ENCODE results near the gene WDR19. TPM values are rescaled to one million over a fixed set of nuclear protein-coding genes. Genes with fewer than 3 reads are reported as not detected.

Gene WDR19
- total RNA-seq, 2 experiments from 2014 or later: 14.5 to 16.7 TPM

- ATAC-seq (ENCODE audit: poor library complexity) (no peak), DNase-seq (no peak)
- no peaks in the 10 kb centered on the region for H3K27me3 Mint-ChIP-seq
- POLR2A ChIA-PET: interaction anchor here (0.9 to 1.0 kb wide), 2 partner anchors 10 kb away, joined by 3 read pairs; no protein-coding TSS in a partner anchor
- peaks cover 89% of the 10 kb centered on the region for H3K36me3 ChIP-seq (ENCODE audit: insufficient read depth, low read length)
- no peaks in the 10 kb centered on the region for H3K4me1 Mint-ChIP-seq (ENCODE audit: low read depth)
- H3K27ac Mint-ChIP-seq: no peak overlapping the region
- H3K27me3 ChIP-seq (ENCODE audit: control insufficient read depth in 1 of 2, insufficient read depth in 2 of 2, low read length in 2 of 2): no peaks in the 10 kb centered on the region
- H3K9me3 ChIP-seq (ENCODE audit: control insufficient read depth in 1 of 2, insufficient read depth in 1 of 2, low read length in 2 of 2): no peaks in the 10 kb centered on the region
- H3K27ac ChIP-seq (ENCODE audit: low read depth in 1 of 2, low read length in 2 of 2): no peak overlapping the region
- H3K36me3 Mint-ChIP-seq (ENCODE audit: low read depth): peaks cover 30% of the 10 kb centered on the region
- intact Hi-C loops (cut with DNase I, micrococcal nuclease): no loop called here
- H3K9me3 Mint-ChIP-seq: no peaks in the 10 kb centered on the region
- H3K4me3 ChIP-seq (ENCODE audit: low read length): no peak overlapping the region
- H3K4me1 ChIP-seq (ENCODE audit: insufficient read depth, low read length): no peaks in the 10 kb centered on the region
- CTCF ChIA-PET: no interaction called here
- H3K4me3 Mint-ChIP-seq: no peak overlapping the region
- no peak for TF ChIP-seq CTCF (IDR thresholded peaks at IDR 0.05)
Measured at GRCh38 chr4:39312816-39313215, 130.5 kb downstream of the WDR19 start.

- peaks cover 50% of the 10 kb centered on the region for H3K36me3 Mint-ChIP-seq (ENCODE audit: low read depth)
- H3K27ac Mint-ChIP-seq: no peak overlapping the region
- H3K36me3 ChIP-seq (ENCODE audit: insufficient read depth, low read length): peaks cover 65% of the 10 kb centered on the region
- no peak overlapping the region for H3K27ac ChIP-seq (ENCODE audit: low read depth in 1 of 2, low read length in 2 of 2)
- intact Hi-C loops (cut with DNase I, micrococcal nuclease): no loop called here
- no peaks in the 10 kb centered on the region for H3K27me3 Mint-ChIP-seq
- ChIA-PET POLR2A (no interaction called here), CTCF (no interaction called here)
- H3K9me3 Mint-ChIP-seq: no peaks in the 10 kb centered on the region
- ATAC-seq (ENCODE audit: poor library complexity): no peak
- H3K9me3 ChIP-seq (ENCODE audit: control insufficient read depth in 1 of 2, insufficient read depth in 1 of 2, low read length in 2 of 2): no peaks in the 10 kb centered on the region
- no peak for TF ChIP-seq CTCF (IDR thresholded peaks at IDR 0.05)
- no peaks in the 10 kb centered on the region for H3K27me3 ChIP-seq (ENCODE audit: control insufficient read depth in 1 of 2, insufficient read depth in 2 of 2, low read length in 2 of 2)
- no peaks in the 10 kb centered on the region for H3K4me1 Mint-ChIP-seq (ENCODE audit: low read depth)
- H3K4me1 ChIP-seq (ENCODE audit: insufficient read depth, low read length): no peaks in the 10 kb centered on the region
- DNase-seq: no peak
- no peak overlapping the region for H3K4me3 Mint-ChIP-seq
- no peak overlapping the region for H3K4me3 ChIP-seq (ENCODE audit: low read length)
Measured at GRCh38 chr4:39319676-39320075, 137.3 kb downstream of the WDR19 start.

- intact Hi-C loops (cut with DNase I, micrococcal nuclease): no loop called here
- H3K9me3 ChIP-seq (ENCODE audit: control insufficient read depth in 1 of 2, insufficient read depth in 1 of 2, low read length in 2 of 2): no peaks in the 10 kb centered on the region
- H3K27ac Mint-ChIP-seq: no peak overlapping the region
- no peak overlapping the region for H3K4me3 ChIP-seq (ENCODE audit: low read length)
- no peaks in the 10 kb centered on the region for H3K4me1 ChIP-seq (ENCODE audit: insufficient read depth, low read length)
- POLR2A ChIA-PET: no interaction called here
- no peak for DNase-seq
- H3K9me3 Mint-ChIP-seq: no peaks in the 10 kb centered on the region
- no peaks in the 10 kb centered on the region for H3K4me1 Mint-ChIP-seq (ENCODE audit: low read depth)
- no peak for TF ChIP-seq CTCF (IDR thresholded peaks at IDR 0.05)
- H3K36me3 Mint-ChIP-seq (ENCODE audit: low read depth): peaks cover 59% of the 10 kb centered on the region
- H3K27me3 ChIP-seq (ENCODE audit: control insufficient read depth in 1 of 2, insufficient read depth in 2 of 2, low read length in 2 of 2): no peaks in the 10 kb centered on the region
- H3K27me3 Mint-ChIP-seq: no peaks in the 10 kb centered on the region
- CTCF ChIA-PET: no interaction called here
- no peak overlapping the region for H3K27ac ChIP-seq (ENCODE audit: low read depth in 1 of 2, low read length in 2 of 2)
- peaks cover 62% of the 10 kb centered on the region for H3K36me3 ChIP-seq (ENCODE audit: insufficient read depth, low read length)
- H3K4me3 Mint-ChIP-seq: no peak overlapping the region
- ATAC-seq (ENCODE audit: poor library complexity): no peak
Measured at GRCh38 chr4:39320381-39321115, 138.2 kb downstream of the WDR19 start.

All from CD4-positive, alpha-beta T cell (primary cell).